ENCODE measurements around the gene NCKAP5.

NCKAP5 gene

DNA sequence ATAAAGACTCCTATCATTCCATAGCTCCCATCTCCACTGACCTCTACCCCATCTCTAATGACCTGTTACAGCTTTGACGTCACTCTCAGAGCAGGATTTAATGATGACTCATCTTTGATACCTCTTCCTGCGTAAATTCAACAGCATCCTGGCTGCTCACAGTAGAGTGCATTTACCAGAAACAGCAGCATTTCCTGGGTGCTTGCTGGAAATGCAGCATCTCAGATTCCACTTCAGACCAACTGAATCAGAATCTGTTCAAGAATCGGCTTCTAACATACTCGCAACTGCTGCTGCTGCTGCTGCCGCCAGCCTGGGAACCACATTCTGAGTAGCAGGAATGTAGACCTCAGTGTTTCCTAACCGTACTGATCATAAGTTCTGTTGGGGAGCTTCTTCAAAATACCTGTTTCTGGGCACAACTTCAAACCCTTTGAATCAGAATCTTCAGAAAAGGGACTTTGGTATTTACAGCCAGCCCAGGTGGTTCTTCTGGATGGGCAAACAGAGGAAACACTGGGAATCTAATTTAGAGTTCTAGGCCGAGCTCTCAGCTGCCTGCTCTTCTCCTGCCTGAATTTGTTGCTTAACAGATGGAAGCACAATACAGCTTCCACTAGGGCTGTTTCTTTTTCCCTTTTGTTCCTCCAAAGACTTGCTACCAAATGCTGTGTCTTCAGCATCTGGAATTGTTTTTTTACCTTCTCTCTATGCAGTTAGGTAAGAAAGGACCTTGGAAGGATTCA, 241.4 kb downstream of the NCKAP5 start:
- in situ Hi-C loops (cut with MboI; ENCODE audit: low pct_unique_long_range_greater_than_20kb, low sequenced_read_pairs) = no loop called here
- no peak for DNase-seq

DNA sequence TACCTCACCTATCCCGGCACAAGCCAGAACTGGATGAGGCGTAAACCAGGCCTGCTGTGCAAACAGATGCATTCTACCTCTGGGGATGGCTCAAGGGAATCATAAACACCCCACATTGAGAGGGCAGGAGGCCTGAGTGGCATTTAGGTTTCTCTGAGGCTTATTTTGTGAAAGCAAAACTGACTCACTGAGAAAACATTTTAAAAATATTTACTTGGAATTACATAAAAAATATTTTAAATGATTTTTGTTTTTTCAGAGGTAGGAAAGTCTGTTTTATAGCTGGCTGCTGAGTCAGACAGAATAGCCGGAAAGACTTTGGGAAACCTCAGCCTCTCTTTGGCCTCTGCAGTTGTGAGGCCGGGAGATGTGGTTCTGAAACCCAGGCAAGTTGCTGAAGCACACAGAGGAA, 244.1 kb downstream of the NCKAP5 start:
- in situ Hi-C loops (cut with MboI; ENCODE audit: low pct_unique_long_range_greater_than_20kb, low sequenced_read_pairs) = no loop called here
- DNase-seq = no peak

DNA sequence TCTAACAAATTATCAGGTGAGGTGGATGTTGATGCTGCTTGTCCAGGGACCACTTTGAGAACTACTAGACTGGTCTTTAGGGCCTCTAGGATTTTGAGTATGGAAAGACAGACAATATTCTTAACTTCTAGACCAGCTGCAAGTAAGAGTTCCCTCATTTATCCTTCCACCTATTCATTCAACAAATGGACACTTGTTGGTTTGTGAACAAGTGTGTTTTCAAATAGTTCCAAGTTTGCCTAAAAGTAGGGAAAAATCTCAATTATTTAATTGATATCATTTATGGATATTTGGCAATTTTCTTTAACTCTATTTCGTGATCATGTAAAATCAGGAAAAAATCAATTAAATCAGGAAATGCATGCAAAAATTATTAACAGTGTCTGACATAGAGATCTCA, 245.4 kb downstream of the NCKAP5 start:
- in situ Hi-C loops (cut with MboI; ENCODE audit: low pct_unique_long_range_greater_than_20kb, low sequenced_read_pairs) = no loop called here
- no peak for DNase-seq

DNA sequence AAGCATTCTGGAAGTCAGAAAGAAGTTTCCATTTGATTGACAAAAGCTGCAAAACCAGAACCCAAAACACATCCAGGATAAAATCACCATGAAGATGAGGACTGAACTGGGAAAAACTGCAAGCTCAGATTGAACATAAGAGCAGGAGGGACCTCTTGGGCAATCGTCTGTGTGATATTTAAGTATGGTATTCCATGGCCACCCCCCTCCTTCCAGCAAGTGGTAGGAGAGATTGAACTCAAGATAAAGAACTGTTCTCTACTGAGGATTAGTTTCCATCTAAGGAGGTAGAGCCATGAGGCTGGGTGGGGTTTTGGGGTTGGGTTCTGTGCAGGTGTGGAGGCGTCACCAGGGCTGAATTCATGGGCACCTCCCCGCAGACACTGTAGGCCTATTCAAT, 251.1 kb downstream of the NCKAP5 start:
- no peak for DNase-seq
- in situ Hi-C loops (cut with MboI; ENCODE audit: low pct_unique_long_range_greater_than_20kb, low sequenced_read_pairs) = no loop called here

DNA sequence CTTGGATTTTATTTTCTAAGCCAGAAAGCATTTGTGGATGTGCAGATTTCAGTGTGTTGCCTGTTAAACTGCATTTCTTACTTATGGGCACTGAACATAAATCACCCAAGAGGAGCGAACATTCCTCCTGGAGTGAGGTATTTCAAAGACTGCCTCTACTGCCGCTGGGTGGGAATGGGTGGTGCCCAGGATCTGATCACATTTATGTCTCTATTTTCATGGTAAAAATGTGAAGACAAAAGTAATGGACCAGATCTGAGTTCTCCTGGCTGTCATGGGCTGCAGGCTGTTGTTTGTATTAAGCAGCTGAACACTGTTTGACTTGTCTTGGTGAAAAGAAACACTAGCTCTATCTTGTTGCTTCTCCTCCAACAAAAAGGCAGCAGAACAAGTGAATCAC, 251.7 kb downstream of the NCKAP5 start:
- in situ Hi-C loops (cut with MboI; ENCODE audit: low pct_unique_long_range_greater_than_20kb, low sequenced_read_pairs) = no loop called here
- no peak for DNase-seq

DNA sequence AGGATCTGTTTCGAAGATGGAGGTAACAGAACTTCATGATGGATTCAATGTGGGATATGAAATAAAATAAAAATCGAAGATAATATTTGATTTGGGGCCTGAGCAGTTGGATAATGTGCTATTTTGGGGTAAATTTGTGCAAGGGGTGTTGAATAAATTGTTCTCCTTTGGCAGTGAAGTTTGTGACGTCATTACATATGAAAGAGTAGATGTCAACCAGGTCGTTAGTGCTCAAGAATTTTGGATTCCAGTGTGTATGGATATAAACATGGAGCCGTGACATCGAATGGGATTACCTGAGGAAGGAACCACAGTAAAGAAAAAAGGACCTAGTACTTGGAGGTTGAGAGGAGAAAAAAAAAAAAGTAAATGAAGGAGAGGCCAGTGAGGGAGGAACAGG, 253.0 kb downstream of the NCKAP5 start:
- in situ Hi-C loops (cut with MboI; ENCODE audit: low pct_unique_long_range_greater_than_20kb, low sequenced_read_pairs) = no loop called here

DNA sequence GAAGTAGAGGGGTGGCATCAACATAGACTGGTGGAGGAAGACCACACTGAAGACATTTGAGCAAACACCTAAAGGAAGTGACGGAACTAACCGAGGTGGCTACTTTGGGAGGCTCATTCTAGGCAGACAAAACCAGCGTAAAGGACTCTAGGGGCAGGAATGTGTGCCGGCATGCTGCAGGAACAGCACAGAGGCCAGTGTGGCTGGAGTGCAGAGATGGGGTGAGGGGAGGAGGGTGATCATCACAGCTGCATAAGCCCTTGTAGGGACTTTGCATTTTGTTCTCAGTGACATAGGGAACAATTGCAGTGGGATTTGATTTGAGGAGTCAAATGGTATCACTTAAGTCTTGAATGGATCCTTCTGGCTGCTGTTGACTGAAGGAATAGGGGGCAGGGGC, 253.5 kb downstream of the NCKAP5 start:
- no peak for DNase-seq
- in situ Hi-C loops (cut with MboI; ENCODE audit: low pct_unique_long_range_greater_than_20kb, low sequenced_read_pairs) = no loop called here

More for the DNA sequence above, 253.0 kb downstream of the NCKAP5 start:
- no peak for DNase-seq

DNA sequence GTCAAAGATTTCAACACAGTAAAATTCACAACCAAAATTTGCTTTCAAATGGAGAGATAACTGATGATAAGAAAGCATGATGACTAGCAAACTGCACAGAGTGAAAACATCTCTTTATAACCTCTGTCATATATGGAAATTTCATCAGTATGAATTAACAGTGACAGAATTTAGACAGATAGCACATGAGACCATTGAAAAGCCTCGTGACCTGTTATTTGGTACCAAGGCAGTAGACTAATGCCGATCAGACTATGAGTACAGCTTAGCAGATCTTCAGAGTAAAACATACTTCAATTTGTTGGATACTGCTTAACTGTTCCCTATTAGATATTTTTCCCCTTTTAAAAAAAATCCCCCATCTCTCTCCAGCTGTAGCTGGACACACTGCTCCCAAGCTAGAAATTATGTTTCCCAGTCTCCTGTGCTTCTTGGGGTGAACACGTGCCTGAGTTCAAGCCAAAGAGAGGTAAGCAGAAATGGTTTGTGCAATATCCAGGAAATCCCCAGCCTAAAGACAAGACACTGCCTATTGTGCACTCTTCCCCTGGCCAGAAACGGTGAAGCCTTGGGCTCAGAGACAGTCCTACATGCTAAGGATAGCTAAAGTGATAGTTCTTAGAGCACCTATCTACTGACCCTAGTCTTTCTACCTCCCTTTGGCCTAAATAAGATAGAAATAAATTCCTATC, 256.1 kb downstream of the NCKAP5 start:
- no peak for DNase-seq
- in situ Hi-C loops (cut with MboI; ENCODE audit: low pct_unique_long_range_greater_than_20kb, low sequenced_read_pairs) = no loop called here

DNA sequence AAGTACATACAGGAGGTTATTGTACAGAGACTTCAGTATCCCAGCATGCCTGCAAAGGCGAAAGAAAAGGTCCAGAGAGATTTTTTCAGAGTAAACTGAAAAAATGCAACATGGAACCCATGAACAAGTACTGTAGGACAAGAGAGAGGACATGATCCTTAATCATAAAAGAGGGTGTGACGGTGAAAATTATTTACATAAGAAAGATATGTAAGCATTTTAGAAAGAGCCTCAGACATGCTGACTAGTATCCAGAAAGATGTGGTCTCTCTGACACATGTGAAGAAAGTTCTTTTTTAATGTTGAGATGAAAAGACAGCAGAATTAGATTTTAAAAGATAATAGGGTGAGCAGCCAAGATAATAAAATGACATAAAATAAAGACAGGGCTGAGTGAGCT, 262.0 kb downstream of the NCKAP5 start:
- DNase-seq = no peak
- in situ Hi-C loops (cut with MboI; ENCODE audit: low pct_unique_long_range_greater_than_20kb, low sequenced_read_pairs) = no loop called here

DNA sequence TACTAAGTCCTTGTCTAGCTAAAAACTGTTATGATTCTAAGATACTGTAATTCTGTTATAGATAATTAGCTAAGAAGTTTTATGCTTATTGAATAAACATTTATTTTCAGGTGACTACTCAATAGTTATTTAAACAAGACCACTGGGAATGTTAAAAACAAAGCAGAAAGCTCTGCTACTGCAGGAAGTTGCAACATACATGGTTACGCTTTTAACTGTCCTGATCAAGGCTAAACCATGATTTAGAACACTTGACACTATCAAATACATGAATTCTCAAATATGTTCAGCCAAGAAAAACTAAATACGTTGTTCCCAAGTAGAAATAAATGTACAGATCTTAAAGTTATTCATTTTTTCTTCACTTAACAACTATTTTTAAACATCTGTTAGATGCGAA, 263.9 kb downstream of the NCKAP5 start:
- no peak for DNase-seq
- in situ Hi-C loops (cut with MboI; ENCODE audit: low pct_unique_long_range_greater_than_20kb, low sequenced_read_pairs) = no loop called here

DNA sequence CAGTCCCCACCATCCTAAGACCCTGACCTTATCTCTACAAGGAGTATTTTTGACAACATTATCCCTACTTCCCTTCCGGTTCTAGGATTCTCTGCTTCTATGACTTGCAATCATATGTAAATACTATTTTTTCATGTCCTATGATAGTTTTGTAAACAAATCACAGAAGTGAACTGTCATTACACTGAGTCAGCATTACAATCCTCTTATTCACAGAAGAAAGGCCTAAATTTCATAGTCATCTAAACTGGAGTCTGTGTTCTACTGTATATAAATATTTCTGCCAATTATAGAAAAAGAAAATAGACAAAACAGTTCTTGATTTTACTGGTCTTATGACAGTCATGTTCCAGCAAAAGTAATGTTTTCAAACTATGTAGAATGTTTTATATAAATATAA, 265.1 kb downstream of the NCKAP5 start:
- in situ Hi-C loops (cut with MboI; ENCODE audit: low pct_unique_long_range_greater_than_20kb, low sequenced_read_pairs) = no loop called here
- DNase-seq = no peak

DNA sequence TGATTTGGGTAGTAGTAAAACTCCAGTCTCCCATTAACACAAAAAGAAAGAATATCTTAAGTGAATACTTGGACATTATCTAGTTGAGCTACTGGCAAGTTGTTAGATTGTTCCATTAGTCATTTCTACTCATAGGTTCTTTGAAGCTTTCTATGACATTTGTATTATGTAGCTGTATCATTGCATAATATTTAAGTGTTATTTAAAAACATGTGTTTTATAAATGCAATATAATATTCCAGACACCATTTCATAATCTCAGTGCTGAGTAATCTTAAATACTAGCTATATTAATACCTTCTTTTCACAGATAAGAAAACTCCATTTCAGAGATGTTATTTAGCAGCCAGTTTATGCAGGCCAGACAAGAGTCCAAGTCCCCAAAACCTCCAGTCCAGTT, 271.9 kb downstream of the NCKAP5 start:
- DNase-seq = no peak
- in situ Hi-C loops (cut with MboI; ENCODE audit: low pct_unique_long_range_greater_than_20kb, low sequenced_read_pairs) = no loop called here

DNA sequence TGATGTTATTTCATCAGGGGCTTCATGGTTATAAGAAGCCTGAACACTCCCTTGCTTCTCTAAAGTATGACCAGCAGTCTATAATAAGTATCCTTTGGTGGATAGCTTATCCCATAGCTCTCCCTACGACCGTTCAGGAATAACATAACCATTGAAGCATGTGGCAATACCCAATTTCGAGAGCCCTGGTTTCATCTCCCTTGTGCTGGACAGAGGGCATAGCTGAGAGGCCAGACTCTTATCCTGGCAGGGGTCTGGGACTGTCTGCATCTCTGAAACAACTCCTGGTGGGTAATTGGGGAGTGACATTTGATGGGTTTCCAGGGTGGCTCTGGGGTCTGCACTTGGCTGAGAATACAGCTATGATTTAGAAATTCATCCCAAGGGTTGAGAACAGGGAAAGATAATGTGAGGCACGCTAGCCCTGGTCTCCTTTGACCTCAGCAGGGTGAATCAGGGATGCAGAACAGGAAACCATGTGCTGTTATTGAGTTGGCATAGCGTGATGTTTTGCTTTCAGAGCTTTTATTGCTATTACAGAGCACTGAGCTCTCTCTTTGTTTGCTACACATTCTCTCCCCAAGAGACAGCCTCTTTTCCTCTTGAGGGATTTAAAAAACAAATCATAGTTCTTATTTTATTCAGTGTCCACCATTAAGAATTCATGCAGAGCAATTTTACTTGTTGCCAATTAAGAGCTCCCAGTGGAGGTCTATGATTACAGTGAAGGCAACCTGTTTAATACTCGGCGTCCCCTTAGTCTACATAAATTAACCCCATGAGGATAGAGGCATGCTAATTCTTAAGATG, 274.5 kb downstream of the NCKAP5 start:
- in situ Hi-C loops (cut with MboI; ENCODE audit: low pct_unique_long_range_greater_than_20kb, low sequenced_read_pairs) = no loop called here
- no peak for DNase-seq

DNA sequence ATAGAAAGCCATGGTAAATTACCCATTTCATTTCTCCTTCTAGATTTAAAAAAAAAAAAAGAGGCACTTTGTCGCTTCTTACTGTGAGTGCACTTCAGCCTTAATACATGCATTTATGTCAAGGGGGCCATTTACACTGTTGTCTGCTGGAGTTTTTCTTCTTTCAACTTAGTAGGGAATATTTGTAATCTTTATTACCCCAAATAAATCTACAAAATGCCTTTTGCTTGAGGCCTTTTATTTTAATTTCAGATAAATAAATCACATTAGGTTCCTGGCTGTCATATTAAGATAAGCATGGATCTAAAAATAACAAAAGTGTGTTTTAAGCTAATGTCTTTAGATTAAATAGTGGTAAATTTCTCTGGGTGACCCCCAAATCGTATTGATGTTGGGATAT, 276.0 kb downstream of the NCKAP5 start:
- no peak for DNase-seq
- in situ Hi-C loops (cut with MboI; ENCODE audit: low pct_unique_long_range_greater_than_20kb, low sequenced_read_pairs) = no loop called here

DNA sequence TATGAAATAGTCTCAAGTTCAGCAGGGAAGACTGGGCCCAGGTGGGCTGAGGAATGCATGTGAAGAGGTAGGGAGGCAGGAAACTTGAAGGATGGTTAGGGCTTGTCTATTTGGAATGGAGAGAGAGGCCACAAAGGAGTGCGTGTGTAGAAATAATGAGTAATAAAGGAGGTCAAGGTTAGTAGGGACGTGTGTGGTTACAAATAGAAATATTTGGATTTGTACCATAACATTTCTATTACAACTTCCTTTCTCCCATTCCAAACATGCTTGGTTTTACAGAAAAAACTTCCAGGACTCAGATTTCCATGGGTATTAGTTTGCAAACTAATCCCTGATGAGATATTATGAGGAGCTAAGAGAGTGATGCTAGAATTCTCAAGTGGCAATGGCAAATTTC, 280.6 kb downstream of the NCKAP5 start:
- in situ Hi-C loops (cut with MboI; ENCODE audit: low pct_unique_long_range_greater_than_20kb, low sequenced_read_pairs) = no loop called here
- DNase-seq = no peak

DNA sequence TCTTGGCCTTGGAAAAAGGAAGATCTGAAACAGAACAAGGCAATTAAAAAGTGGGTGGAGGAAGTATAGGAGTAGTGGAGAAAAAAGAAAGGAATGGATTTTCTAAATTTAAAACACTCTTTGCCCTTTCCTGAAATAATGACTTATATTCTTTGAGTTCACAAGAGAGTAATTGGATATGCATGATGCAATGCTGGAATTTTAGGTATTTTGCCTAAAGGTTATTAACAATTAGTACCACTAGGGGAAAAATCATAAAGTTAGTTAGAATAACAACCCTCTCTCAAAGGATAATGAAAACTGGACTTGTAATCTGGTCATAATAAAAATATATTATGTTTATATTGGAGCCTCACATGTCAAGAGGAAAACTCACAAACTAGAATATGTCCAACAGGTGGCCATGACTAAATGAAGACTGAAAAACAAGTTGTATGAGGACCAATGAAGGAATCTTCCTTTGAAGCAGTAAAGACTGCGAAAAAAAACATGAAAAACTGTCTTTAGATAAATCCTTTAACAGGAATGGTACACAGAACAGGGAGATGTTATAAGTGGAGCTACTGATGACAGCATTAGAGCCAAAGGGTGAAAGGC, 281.8 kb downstream of the NCKAP5 start:
- in situ Hi-C loops (cut with MboI; ENCODE audit: low pct_unique_long_range_greater_than_20kb, low sequenced_read_pairs) = no loop called here
- DNase-seq = no peak

DNA sequence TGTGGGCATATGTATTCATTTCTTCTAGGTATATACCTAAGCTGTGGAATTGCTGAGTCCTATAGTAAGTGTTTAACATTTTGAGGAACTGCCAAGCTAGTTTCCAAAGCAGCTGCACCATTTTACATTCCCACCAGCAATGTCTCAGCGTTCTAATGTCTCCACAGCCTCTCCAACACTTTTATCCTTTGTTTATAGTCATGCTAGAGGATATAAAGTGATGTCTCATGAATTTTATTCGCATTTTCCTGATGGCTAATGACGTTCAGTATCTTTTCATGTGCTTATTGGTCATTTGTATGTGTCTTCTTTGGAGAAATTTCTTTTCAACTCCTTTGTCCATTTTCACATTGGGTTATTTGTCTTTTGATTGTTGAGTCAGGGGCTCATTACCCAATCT, 295.2 kb downstream of the NCKAP5 start:
- in situ Hi-C loops (cut with MboI; ENCODE audit: low pct_unique_long_range_greater_than_20kb, low sequenced_read_pairs) = no loop called here
- DNase-seq = no peak

DNA sequence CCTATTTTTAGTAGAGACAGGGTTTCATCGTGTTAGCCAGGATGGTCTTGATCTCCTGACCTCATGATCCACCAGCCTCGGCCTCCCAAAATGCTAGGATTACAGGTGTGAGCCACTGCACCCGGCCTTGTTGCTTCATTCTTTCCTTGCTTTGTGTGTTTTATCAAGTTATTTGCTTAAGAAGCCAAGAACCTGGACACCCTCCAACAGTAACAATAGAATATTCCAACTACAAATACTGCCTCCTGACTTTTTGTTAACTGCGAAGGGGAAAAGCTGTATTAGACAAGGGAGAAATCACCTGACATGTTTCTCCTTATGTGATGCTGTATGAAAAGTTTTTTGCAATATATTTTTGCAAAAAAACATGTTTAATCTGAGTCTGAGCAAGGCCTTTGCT, 297.2 kb downstream of the NCKAP5 start:
- no peak for DNase-seq
- in situ Hi-C loops (cut with MboI; ENCODE audit: low pct_unique_long_range_greater_than_20kb, low sequenced_read_pairs) = no loop called here

DNA sequence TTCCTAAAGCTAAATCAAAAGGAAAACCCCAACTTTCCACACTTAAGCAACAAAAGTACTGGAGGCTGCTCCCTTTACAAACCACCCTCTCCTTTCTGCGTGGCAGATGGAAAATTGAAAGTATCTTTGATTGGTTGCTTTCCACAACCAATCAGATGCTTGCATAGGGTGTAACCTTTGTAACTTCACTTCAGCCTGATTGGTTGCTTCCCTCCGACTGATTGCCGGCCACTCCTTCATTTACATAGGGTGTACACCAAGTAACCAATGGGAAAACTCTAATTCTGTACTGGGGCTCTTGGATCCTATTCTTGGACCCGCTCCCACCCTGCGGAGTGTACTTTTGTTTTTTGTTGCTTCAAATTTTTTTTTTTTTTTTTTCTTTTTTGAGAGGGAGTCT, 297.7 kb downstream of the NCKAP5 start:
- in situ Hi-C loops (cut with MboI; ENCODE audit: low pct_unique_long_range_greater_than_20kb, low sequenced_read_pairs) = no loop called here
- DNase-seq = no peak

Measured in KBM-7 (cell line).